ENCODE measurements around the gene CFAP141. TPM values are rescaled to one million over a fixed set of nuclear protein-coding genes. Genes with fewer than 3 reads are reported as not detected.
A peak's percentile ranks its signal among the peaks of the same experiment; 100 is the strongest.
"Not testable (repeated sequence)": the region's sequence is repeated elsewhere in the genome, so short reads cannot be mapped to it uniquely, and the experiment has no call there.

Gene CFAP141
- total RNA-seq = not detected

DNA sequence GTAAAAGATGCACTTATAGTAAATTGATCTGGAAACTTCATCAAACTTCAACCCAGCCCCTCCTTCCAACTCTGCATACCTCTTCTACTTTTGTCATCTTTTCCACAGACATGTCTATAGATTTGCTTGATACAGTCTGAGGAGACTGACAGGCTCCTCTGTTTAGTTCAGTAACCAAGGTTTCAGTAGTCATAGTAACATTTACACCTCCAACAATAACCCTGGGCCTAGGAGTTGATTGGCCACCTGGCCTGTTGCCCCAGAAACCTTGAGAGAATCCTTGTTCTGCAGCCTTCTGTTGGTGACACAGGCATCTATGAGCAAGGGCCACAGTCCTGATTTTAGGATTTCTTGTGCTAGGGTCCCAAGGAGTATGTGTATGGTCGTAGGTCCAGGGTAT lies at the start of gene CFAP141:
Gene CFAP141, minus strand, starts transcription at position 138 of the 400 bp plus-strand sequence. Its CDS starts 26 bp downstream, at position 112.
- no peak for DNase-seq (ENCODE audit: low spot score)
- no peaks in the 10 kb centered on the region for H3K27me3 Mint-ChIP-seq

DNA sequence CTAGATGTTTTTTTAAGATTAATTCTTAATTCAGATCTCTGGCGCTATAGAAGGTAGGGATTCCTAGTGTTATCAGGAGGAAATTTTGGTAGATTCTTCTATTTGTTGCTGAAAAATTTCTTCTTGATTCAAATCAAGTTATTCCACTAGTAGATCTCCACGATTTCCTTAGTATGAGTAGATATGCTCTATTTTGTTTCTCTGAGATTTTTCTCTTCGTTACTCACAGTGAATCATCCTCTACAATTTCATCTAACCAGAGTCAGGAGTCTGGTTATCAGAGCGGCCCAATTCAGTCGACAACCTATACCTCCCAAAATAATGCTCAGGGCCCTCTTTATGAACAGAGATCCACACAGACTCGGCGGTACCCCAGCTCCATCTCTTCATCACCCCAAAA lies 47.5 kb upstream of the CFAP141 start:
- Mint-ChIP-seq H3K9me3 (no peaks in the 10 kb centered on the region), H3K36me3 (peaks cover 47% of the 10 kb centered on the region), H3K27ac (peak overlapping the region in 1 of 2 donors; percentile 33), H3K4me3 (no peak overlapping the region), H3K4me1 (ENCODE audit: low read depth in 2 of 2) (peaks cover 0 to 2% of the 10 kb centered on the region in 2 donors), H3K27me3 (no peaks in the 10 kb centered on the region)
- no peak for DNase-seq (ENCODE audit: low spot score)
- ATAC-seq = no peak

More for the DNA sequence above, at the start of gene CFAP141:
- H3K4me3 Mint-ChIP-seq = no peak within 1 kb of the TSS
- H3K4me1 Mint-ChIP-seq (ENCODE audit: low read depth in 2 of 2) = peaks cover 8 to 13% of the 10 kb centered on the region in 2 donors
- peak within 1 kb of the TSS; percentile 55 to 82 for H3K27ac Mint-ChIP-seq
- peak in 1 of 2 donors; percentile 67 for ATAC-seq
- no peaks in the 10 kb centered on the region for H3K36me3 Mint-ChIP-seq
- no peaks in the 10 kb centered on the region for H3K9me3 Mint-ChIP-seq

DNA sequence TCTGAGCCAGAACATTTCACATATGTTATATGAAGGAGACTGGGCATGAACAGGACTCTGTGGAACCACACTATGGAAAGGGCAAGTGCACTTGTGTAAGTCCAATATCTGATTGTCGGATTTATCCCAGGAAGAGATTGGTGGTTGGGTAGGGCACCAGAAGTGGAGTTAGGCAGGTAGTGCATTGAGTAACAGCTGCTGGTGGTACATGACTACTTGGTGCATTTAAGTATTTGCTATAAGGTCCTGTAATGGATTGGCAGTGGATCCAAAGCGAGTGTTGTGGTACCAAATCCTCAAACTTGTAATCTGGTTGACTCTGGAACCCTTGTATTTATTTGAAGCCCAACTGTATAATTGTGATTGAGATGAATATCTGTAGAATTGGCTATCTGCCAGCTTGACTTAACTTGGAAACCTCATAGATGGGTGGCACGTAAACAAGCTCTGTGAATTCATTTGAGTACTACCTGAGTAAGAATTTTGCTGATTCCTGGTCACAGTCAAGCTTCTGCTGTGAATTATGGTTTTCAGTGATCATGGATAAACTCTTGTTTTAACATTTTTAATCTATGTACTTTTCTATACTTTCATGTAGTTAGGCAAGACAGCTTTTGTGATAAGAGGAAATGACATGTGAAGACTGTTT lies 35.7 kb upstream of the CFAP141 start:
- DNase-seq (ENCODE audit: low spot score) (no peak), ATAC-seq (no peak)
- H3K4me3 Mint-ChIP-seq = no peak overlapping the region
- H3K27me3 Mint-ChIP-seq = no peaks in the 10 kb centered on the region
- no peaks in the 10 kb centered on the region for H3K9me3 Mint-ChIP-seq
- H3K27ac Mint-ChIP-seq = peak overlapping the region in 1 of 2 donors; percentile 35
- H3K4me1 Mint-ChIP-seq (ENCODE audit: low read depth in 2 of 2) = peaks cover 9 to 10% of the 10 kb centered on the region in 2 donors
- H3K36me3 Mint-ChIP-seq = peaks cover 51% of the 10 kb centered on the region

DNA sequence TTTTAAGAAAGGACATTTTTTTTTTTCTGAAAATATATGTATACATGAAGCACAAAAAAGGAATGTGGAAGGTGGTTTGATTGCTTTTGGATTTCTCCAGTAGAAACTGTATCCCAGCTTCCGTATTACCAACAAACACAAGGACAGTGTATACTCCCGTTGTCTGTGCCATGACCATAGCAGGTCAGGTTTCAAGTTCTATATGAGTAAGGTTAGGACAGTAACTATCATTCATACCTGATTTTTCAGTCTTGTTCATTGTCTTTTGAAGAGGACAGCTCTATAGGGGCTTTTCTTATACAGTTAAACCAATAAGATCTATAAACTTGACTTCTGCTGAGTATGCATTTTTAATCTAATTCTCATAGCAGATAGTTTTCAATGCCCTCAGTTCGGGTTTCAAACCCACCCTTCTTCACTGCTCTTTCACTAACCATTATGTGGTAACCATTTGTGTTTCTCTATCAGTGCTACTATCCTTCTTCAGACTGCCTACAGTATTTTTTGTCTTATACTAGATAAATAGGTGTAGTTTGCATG lies 34.2 kb upstream of the CFAP141 start:
- Mint-ChIP-seq H3K36me3 (peaks cover 62% of the 10 kb centered on the region), H3K27ac (no peak overlapping the region), H3K4me1 (ENCODE audit: low read depth in 2 of 2) (peaks cover 7 to 13% of the 10 kb centered on the region in 2 donors), H3K27me3 (no peaks in the 10 kb centered on the region), H3K4me3 (no peak overlapping the region), H3K9me3 (no peaks in the 10 kb centered on the region)
- no peak for ATAC-seq
- DNase-seq (ENCODE audit: low spot score) = no peak

DNA sequence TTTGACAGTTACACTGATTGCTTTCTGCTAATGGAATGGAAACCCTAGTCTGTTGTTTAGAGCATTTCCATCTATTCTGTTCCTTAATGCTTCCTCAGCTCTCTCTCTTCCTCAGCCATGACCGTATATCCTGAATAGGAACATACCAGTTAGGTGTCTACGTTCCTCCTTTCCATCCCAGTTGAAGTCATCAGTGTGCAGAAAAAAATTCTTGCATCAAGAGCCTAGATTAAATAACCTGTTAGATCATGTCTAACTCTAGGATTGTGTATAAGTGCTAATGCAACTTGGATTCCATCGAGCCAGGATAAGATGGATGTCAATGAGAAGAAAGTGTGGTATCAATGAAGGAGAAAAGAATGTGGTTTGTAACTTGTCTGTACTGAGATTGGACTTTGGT lies 33.4 kb upstream of the CFAP141 start:
- no peak overlapping the region for H3K4me3 Mint-ChIP-seq
- H3K4me1 Mint-ChIP-seq (ENCODE audit: low read depth in 2 of 2) = peaks cover 7 to 13% of the 10 kb centered on the region in 2 donors
- peaks cover 64% of the 10 kb centered on the region for H3K36me3 Mint-ChIP-seq
- DNase-seq (ENCODE audit: low spot score) (no peak), ATAC-seq (no peak)
- no peaks in the 10 kb centered on the region for H3K27me3 Mint-ChIP-seq
- no peaks in the 10 kb centered on the region for H3K9me3 Mint-ChIP-seq
- peak overlapping the region; percentile 0 to 1 for H3K27ac Mint-ChIP-seq

DNA sequence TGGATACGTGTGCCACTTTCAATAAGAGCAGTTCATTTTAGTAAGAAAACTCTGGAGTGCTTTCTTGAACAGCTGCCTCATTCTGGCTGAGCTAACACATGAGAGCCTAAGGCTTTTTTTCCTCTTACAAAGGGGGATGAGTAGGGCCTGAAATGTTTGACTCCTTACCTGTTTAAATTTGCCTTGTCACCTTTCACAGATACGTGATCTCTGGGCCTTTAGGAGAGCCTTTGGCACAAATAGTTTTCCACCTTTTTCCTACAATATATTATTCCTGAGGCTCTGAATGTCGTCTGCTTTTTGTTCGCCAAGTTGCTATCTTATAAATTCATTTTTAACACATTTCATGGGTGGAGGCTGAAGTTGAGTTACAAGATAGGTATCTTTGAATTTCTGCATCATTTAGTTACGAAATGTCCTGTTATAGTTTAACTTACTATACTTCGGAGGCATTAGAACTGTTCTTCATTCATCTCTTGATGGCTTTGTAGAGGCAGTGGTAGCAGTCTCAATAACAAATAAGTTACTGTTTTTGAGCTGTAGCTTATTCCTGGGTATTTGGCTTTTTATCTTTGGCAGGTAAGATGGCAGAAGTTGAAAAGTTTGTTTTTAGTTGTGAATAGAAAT lies 31.9 kb upstream of the CFAP141 start:
- H3K27me3 Mint-ChIP-seq = no peaks in the 10 kb centered on the region
- H3K4me1 Mint-ChIP-seq (ENCODE audit: low read depth in 2 of 2) = peaks cover 7 to 17% of the 10 kb centered on the region in 2 donors
- H3K4me3 Mint-ChIP-seq = no peak overlapping the region
- DNase-seq (ENCODE audit: low spot score) (no peak), ATAC-seq (no peak)
- no peak overlapping the region for H3K27ac Mint-ChIP-seq
- H3K36me3 Mint-ChIP-seq = peaks cover 57% of the 10 kb centered on the region
- no peaks in the 10 kb centered on the region for H3K9me3 Mint-ChIP-seq

DNA sequence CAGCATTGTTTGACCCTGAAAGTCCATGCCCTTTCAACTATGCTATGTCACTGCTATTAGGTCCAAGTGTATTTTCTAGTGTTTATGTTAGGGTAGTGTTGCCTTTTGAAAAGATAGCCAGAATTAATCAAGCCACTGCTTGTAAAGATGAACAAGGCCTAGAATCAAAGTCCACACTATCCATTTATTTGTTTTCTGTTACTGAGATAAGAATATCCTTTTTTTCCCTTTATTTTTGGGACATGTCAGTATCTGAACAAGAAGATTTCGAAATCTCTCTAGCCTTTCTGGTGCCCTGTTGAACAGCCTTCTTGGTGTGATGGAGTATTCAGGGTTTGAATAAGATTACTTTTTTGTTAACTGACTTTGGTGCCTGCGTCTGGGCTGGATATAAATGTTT lies 31.3 kb upstream of the CFAP141 start:
- H3K27ac Mint-ChIP-seq = no peak overlapping the region
- H3K9me3 Mint-ChIP-seq = no peaks in the 10 kb centered on the region
- peaks cover 7 to 17% of the 10 kb centered on the region in 2 donors for H3K4me1 Mint-ChIP-seq (ENCODE audit: low read depth in 2 of 2)

DNA sequence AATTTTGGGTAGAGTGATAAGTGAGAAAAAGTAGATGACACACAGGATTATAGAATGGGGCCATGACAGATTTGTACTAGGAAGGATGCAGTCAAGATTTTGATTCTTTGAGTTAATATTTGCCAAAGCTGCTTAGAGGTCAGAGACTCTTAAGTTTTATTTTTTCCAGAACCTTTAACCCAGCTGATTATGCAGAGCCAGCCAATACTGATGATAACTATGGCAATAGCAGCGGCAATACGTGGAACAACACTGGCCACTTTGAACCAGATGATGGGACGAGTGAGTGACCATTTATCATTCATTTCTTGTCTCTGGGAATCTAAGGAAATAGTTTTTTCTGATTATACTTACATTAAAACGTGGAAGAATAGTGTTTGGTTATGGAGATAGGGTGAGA lies 30.7 kb upstream of the CFAP141 start:
- no peak overlapping the region for H3K4me3 Mint-ChIP-seq
- H3K27ac Mint-ChIP-seq = no peak overlapping the region
- peaks cover 46% of the 10 kb centered on the region for H3K36me3 Mint-ChIP-seq
- DNase-seq (ENCODE audit: low spot score) (no peak), ATAC-seq (no peak)
- H3K9me3 Mint-ChIP-seq = no peaks in the 10 kb centered on the region
- peaks cover 7 to 17% of the 10 kb centered on the region in 2 donors for H3K4me1 Mint-ChIP-seq (ENCODE audit: low read depth in 2 of 2)
- H3K27me3 Mint-ChIP-seq = no peaks in the 10 kb centered on the region

More for the DNA sequence above, 31.3 kb upstream of the CFAP141 start:
- H3K27me3 Mint-ChIP-seq = no peaks in the 10 kb centered on the region
- peaks cover 51% of the 10 kb centered on the region for H3K36me3 Mint-ChIP-seq
- no peak overlapping the region for H3K4me3 Mint-ChIP-seq
- ATAC-seq = no peak
- DNase-seq (ENCODE audit: low spot score) = no peak

DNA sequence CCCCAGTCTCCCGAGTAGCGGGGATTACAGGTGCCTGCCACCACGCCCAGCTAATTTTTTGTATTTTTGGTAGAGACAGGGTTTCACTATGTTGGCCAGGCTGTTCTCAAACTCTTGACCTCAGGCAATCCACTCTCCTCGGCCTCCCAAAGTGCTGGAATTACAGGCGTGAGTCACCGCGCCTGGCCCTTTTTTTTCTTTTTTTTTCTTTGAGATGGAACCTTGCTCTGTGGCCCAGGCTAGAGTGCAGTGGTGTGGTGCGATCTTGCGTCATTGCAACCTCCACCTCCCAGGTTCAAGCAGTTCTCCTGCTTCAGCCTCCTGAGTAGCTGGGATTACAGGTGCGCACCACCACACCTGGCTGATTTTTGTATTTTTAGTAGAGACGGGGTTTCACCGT lies 27.0 kb upstream of the CFAP141 start:
- H3K36me3 Mint-ChIP-seq = peaks cover 41% of the 10 kb centered on the region
- ATAC-seq; H3K9me3 Mint-ChIP-seq; H3K4me3 Mint-ChIP-seq; H3K27me3 Mint-ChIP-seq; DNase-seq (ENCODE audit: low spot score); H3K27ac Mint-ChIP-seq: not testable (repeated sequence)
- H3K4me1 Mint-ChIP-seq (ENCODE audit: low read depth in 2 of 2) = peaks cover 0 to 14% of the 10 kb centered on the region in 2 donors

DNA sequence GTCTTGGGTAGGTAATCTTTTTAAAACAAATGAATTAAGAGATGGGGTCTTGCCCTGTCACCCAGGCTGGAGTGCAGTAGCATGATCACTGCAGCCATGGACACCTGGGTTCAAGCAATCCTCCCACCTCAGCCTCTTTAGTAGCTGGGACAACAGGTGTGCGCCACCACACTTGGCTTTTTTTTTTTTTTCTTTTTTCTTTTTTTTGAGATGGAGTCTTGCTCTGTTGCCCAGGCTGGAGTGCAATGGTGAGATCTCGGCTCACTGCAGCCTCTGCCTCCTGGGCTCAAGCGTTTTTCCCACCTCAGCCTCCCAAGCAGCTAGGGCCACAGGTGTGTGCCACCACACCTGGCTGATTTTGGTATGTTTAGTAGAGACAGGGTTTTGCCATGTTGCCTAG lies 25.0 kb upstream of the CFAP141 start:
- not testable (repeated sequence) for ATAC-seq; H3K4me3 Mint-ChIP-seq; H3K27ac Mint-ChIP-seq; DNase-seq (ENCODE audit: low spot score); H3K9me3 Mint-ChIP-seq; H3K27me3 Mint-ChIP-seq
- peaks cover 28% of the 10 kb centered on the region for H3K36me3 Mint-ChIP-seq
- H3K4me1 Mint-ChIP-seq (ENCODE audit: low read depth in 2 of 2) = peaks cover 2 to 17% of the 10 kb centered on the region in 2 donors

DNA sequence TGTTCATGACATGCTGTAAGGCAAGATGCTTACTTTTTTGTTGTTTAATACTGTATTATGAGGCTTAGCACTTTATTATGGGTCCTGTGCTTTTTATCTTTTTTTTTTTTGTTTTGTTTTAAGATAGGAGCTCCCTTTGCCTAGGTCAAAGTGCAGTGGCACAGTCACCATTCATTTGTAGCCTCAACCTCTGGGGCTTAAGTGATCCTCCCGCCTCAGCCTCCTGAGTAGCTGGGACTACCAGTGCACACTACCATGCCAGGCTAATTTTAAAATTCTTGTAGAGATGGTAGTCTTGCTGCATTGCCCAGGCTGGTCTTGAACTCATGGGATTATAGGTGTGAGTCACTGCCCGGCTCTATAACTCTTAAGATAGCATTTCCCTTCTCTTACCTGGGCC lies 19.2 kb upstream of the CFAP141 start:
- Mint-ChIP-seq H3K36me3 (peaks cover 27% of the 10 kb centered on the region), H3K27me3 (no peaks in the 10 kb centered on the region), H3K9me3 (no peaks in the 10 kb centered on the region), H3K4me3 (no peak overlapping the region), H3K4me1 (ENCODE audit: low read depth in 2 of 2) (peaks cover 38 to 49% of the 10 kb centered on the region in 2 donors), H3K27ac (no peak overlapping the region)
- no peak for DNase-seq (ENCODE audit: low spot score)
- no peak for ATAC-seq

DNA sequence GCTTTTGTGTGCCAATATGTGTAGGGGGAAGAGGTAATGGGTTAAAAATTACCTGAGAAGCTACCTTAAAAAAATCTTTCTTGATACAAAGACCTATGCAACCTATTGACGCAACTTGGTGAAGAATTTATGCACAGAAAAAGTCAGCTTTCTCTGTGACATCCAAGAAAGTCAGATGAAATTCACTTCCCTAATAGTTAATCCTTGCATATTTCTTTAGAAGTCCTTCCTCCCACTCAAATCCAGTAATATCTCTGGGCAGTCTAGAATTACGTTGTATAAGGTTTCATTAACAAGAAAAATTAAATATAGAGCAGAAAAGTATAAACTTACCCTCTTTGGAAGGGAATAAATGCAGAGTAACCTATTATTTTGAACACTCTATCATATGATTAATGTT lies 17.5 kb upstream of the CFAP141 start:
- peak overlapping the region; percentile 86 to 88 for H3K27ac Mint-ChIP-seq
- H3K4me1 Mint-ChIP-seq (ENCODE audit: low read depth in 2 of 2) = peaks cover 47 to 61% of the 10 kb centered on the region in 2 donors
- H3K36me3 Mint-ChIP-seq = peaks cover 33% of the 10 kb centered on the region
- no peaks in the 10 kb centered on the region for H3K9me3 Mint-ChIP-seq
- peak overlapping the region; percentile 90 for H3K4me3 Mint-ChIP-seq
- DNase-seq (ENCODE audit: low spot score) (no peak), ATAC-seq (no peak)
- H3K27me3 Mint-ChIP-seq = no peaks in the 10 kb centered on the region

DNA sequence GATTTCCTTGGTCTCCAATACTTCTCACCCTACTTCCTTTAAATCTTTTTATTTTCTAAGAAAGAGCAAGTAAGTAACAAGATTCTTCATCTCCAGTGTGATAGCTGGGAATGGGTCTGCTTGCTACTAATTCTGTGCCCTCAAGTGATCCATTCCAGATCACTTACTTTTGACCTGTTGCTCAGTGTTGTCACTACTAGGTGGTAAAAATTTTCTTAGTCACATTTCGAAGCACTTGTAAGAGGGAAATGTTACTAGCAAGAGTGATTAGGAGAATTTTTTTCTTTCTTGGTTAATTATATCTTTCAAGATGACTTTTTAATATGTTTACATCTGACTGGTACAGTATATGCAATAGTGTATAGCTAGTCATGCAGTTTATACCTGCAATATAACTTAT lies 16.8 kb upstream of the CFAP141 start:
- no peaks in the 10 kb centered on the region for H3K27me3 Mint-ChIP-seq
- no peak for DNase-seq (ENCODE audit: low spot score)
- H3K4me3 Mint-ChIP-seq = peak overlapping the region; percentile 90
- H3K4me1 Mint-ChIP-seq (ENCODE audit: low read depth in 2 of 2) = peaks cover 49 to 68% of the 10 kb centered on the region in 2 donors
- peaks cover 36% of the 10 kb centered on the region for H3K36me3 Mint-ChIP-seq
- ATAC-seq = no peak
- no peaks in the 10 kb centered on the region for H3K9me3 Mint-ChIP-seq
- H3K27ac Mint-ChIP-seq = peak overlapping the region; percentile 86 to 88

DNA sequence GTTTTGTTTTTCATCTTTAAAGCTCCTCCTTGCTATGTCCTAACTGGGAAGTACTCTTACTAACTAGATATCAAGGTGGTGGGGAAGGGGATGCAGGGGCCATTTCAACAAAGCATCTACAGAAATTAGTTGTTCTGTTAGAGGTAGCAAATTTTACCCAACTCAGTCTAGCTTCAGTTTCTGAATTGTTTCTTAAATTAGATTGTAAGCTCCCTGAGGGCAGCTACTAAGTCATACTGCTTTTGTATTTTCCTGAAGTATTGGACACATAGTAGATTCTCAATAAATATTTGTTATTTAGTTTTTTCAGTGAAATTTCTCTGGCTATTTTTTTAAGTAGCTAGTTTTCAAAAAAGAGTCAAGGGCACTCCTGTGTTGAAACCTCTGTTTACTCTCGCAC lies 16.4 kb upstream of the CFAP141 start:
- Mint-ChIP-seq H3K36me3 (peaks cover 36% of the 10 kb centered on the region), H3K9me3 (no peaks in the 10 kb centered on the region), H3K27me3 (no peaks in the 10 kb centered on the region), H3K4me3 (peak overlapping the region; percentile 90), H3K27ac (peak overlapping the region; percentile 86 to 88), H3K4me1 (ENCODE audit: low read depth in 2 of 2) (peaks cover 49 to 68% of the 10 kb centered on the region in 2 donors)
- no peak for DNase-seq (ENCODE audit: low spot score)
- no peak for ATAC-seq

Data from natural killer cell treated with Interleukin-12 subunit alpha and Interleukin-12 subunit beta and Interleukin-15 and Interleukin-18, amount 100 ng/mL, for 72 hours (primary cell).